HUDEP-2 (cell line): ENCODE results near the gene PPP2R2B.
"Not testable (repeated sequence)": the region's sequence is repeated elsewhere in the genome, so short reads cannot be mapped to it uniquely, and the experiment has no call there.

ENCODE experiments used
- DNase-seq, 76 experiments: peaks; one replicate each; lab custom pipeline; 2025; ENCODE audit not compliant: unreplicated experiment in 76 of 76; lab: John Stamatoyannopoulos, UW

PPP2R2B gene

DNA sequence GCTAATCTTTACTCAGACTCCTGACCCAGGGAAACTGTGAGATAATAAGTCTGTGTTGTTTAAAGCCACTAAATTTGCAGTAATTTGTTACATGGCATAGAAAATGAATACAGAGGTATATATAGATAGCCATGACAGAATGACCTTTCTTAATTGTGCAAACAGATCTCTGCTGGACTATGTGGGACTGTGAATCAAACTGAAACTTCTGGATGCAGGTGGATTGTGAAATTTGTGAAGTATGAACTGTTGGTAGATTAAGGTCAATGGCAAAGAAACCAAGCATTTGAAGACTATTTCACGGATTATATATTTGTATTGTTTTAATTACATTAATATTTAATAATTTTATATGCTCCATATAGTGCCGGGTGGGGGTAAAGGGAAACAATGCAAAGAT, 310.4 kb downstream of the PPP2R2B start:
- no peak for DNase-seq

DNA sequence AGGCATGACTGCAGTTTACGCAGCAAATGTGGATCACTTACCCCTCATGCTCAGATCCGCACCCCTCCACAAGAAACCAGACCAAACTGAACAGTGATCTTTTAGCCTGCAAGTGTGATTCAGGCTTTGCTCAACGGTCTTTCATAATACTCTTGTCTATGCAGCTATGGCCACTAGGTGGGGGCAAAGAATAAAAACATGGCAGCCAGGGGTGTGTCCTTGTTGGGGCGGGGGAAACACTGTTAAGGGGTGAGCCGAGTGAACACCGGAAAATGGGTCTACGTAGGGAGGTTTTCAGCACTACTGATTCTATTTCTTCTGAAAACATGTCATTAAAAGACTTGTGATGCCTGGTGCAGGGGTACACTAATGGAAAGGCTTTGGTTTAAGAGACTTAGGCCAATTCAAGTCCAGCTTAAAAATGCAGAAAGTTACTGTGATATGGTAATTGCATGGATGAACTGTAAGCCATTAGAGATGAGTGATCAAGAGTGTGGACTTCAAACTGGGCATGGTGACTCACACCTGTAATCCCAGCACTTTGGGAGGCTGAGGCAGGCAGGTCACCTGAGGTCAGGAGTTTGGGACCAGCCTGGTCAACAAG, 312.7 kb downstream of the PPP2R2B start:
- peak in 44 of 76 experiments; percentile 2 to 57 (median 20) for DNase-seq

DNA sequence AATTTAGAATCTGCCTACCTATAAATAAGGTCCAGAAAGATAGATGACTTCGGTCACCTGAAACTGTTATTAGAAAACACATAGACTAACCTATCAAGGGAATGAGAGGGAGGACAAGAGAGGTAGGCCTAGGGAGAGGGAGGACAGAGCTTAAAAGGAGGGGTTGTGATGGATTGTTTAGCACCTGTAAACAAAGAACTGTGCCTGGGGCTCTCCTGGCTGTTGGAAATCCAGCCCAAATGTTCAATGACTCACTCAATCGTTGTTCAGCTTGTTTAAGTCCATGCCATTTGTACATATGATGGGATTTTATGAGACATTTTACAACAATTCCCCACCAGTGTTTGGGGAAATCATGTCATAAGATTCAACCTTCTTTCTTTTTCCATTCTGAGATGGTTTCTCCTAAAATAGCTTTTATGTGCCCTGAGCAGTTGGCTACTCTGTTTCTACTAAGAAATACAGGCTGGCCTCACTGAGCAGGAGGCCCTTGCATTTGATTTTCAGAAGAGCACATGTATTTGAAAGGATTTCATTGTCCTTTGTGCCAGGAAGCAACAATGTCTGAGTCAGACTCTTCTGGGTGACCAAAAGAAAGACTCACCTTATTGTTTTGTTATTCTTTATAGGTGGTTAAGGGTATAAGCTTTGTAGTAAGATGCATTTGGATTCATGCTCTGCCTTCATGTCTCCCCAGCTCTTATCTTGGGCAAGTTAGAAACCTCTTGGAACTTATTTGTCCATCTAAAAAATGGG, 314.4 kb downstream of the PPP2R2B start:
- DNase-seq = no peak

DNA sequence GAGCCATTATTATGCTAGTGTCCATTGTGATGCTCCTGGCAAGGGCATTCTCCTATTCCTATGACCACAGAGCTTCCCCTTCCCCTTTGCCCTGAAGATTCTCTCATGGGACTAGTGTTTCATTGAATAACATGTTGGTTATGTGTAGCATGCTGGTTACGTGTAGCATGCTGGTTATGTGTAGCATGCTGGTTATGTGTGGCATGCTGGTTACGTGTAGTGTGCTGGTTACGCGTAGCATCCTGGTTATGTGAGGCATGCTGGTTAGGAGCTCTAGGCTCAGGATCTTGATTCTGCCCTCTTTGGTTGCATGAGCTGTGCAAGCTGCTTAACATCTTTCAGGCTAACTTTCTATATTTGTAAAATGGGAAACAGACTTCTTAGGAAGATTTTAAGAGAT, 316.1 kb downstream of the PPP2R2B start:
- no peak for DNase-seq

DNA sequence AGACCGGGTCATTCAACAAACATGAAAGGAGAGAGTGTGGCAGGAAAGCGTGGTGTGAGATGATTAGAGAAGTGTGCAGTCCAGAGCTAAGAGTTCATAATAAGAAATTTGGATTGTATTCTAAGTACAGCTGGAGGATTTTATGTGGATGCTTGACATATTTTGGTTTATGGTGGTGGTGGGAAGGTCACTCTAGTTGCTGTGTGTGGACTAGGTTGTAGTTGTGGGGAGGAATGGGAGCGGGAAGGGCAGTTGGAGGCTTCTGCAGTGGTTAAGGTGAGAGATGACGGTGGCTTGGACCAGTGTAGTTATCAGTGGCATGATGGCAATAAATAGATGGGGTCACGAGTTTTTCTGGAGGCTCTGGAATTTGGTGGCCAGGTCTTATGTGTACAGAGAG, 316.8 kb downstream of the PPP2R2B start:
- no peak for DNase-seq

DNA sequence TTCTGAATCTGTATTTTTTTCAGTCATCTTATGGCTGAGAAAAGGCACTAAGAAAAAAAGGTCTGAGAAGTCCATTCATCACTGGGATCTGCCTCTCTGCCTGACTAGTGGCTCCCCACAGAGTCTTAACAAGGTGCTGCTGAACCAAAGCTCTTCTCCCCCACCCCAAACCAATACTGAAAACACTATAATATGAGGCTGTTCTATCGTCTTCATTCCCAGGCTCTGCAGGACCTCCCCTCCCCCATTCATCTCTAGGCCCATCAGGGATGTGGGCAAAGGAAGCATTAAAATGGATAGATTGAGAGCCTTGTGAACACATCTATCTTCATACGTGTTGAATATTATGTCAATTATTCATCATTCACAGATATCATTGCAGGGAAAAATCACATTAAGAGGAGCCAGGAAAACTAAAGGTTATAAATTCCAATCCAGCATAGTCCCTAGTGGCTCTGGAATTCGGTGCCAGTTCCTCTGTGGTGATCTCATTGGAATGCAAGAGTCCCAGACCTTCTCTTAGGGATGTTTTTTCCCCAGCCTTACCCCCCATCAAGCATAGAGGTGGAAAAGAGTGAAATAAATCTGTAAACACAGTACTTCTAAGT, 318.2 kb downstream of the PPP2R2B start:
- no peak for DNase-seq

DNA sequence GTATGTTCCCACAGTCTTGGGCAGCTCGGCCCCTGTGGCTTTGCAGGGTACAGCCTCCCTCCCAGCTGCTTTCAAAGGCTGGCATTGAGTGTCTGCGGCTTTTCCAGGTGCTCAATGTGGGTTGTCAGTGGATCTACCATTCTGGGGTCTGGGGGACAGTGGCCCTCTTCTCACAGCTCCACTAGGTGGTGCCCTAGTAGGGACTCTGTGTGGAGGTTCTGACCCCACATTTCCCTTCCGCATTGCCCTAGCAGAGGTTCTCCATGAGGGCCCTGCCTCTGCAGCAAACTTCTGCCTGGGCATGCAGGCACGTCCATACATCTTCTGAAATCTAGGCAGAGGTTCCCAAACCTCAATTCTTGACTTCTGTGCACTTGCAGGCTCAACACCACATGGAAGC, 321.7 kb downstream of the PPP2R2B start:
- DNase-seq = not testable (repeated sequence)

DNA sequence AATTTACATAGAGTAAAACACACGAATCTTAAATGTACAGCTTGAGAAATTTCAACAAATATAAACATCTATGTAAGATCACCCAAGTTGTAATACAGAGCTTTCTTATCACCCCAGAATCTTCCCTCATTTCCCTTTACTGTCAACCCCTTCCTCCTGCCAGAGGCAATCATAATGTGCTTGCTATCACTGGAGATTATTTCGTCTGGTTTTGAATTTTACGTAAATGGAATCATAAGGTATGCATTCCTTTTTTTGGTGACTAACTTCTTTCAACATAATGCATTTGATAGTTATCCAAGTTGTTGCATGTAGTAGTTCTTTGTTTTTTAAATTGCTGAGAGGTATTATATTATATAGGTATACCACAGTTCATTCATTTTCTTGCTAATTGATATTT, 325.1 kb downstream of the PPP2R2B start:
- DNase-seq = no peak

DNA sequence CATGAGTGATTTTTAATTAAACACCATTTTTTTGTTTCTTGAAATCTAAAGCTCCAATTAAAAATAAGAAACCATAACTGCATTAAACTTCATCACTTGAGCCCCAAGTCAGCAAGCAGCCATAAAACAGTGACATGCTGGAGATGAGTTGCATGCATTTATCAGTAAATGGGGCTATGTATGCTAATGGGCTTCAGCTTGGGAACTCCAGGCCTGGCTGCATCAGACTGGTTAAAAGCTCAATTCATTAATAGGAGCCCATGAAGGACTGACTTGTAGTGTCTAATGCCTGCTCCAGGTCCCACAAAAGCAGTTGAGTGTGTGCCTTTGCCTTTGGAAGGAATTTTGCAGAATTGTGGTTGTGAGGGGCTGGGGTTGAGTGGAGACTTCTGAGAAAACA, 328.9 kb downstream of the PPP2R2B start:
- DNase-seq = no peak

DNA sequence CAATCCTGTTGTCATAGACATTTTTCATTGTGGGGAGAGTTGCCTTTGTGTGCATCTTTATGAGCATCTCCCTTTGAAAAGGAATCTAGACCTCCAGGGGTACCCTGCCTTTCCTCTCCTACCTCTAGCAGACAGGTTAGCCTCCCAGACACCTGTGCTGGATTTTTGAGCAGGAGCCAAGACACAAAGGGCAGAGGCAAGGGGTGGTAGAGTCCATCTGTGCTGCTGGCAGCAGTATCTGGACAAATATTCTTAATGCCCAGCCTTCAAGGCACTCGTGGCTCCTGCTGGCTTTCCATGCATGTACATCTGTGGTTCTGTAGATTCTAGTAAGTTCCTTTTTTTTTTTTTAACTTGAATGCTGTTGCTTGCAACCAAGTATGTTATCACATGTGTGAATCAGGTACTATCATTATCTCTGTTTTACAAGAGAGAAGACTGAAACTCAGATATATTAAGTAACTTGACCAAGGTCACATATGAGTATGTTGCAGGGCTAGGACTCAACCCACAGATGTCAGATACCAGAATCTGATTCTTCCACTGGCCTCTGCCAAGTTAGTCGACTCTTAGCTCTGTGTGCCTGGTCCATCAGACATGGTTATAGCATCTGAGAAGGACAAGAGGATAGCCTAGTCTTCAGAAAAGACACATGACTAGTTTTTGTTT, 329.6 kb downstream of the PPP2R2B start:
- no peak for DNase-seq

DNA sequence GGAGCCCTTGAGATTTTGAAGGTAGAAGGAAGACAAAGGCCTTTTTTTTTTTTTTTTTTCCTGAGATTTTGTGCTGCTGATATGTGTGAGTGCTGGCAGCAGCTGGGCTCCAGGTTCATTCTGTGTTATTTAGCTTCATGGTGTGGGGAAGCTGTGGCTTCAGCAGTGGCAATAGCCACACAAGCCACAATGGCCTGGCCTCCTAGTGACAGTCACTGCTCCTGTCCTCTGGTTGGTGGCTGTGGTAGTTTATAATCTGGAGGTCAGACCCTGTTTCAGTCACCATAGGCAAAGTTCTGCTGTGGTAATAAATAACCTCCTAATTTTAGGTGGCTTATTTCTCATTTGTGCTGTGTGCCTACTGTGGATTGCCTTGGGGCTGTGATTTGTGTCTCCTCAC, 334.3 kb downstream of the PPP2R2B start:
- no peak for DNase-seq

DNA sequence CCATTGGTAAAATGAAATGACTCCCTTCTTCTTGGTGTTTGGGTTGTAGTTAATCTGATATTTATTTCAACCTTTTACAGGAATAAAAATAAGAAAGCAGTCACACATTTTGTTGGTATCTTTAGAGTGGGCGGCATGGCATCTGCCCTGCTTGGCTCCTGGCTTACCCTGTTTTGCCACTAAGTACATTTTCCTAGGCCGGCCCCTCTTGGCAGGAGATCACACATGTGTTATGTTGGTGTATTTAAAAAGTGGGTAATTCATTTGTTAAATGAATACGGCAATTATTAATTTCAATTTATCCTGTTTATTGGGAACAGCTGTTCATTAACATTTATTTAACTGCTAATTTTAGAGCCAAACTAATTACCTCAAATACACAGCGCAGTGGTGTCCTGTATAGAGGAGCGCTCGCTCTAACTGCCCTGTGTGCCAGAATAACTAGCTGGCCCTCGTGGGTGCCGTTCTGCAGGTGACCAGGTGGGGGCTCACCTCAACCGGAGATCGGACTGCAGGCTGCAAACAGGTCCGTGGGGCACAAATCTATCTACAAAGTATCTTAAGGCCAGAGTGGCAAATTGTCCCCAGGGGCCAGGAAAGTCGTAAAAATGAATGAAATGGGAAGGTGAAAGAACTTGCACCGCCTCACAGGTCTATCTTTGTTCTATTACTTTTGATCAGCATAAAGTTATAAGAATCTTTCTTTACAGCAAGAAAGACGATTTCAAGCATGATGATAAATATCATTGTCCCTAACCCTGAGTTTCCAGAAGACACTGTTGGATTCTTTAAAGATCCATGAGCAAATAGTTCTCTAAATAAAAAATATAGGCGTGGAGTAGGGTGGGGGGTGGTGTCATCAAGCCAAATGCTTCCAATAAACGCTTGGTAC, 336.4 kb downstream of the PPP2R2B start:
- peak in 57 of 76 experiments; percentile 1 to 73 (median 33) for DNase-seq

DNA sequence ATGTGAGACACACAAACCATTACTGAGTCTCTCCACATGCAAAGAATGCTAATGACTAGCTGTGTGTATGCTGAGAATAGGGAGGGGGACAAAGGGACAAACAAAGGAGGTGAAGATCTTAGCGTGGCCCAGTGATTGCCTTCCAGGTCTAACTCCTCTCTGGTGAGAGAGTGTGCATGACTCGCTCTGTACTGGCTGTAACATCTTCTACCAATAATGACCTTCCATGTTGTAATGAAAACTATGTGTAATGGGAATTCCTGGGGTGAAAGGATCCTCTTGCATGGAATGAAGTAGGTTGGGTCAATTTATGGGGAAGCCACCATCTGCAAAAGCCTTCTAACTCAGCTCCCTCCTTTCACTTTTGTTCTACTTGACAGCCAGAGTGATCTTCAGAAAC, 338.1 kb downstream of the PPP2R2B start:
- no peak for DNase-seq

DNA sequence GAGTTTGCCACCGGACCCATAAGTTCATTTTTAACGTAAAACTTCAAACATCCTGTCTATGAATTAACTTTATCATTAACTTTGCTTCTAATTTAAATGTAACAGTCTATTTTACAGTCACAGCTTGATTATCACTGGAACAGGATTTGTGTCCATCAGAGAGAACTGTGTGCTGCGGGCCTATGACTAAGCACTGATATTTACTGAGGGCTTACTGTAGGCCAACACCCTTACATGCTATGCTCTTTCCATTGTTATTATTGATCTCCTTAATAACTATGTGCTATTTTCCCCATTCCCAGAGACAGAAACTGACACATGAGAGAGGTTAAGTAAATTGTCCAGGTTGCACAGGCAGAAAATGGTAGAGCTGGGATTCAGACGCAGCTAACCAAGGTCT, 338.6 kb downstream of the PPP2R2B start:
- DNase-seq = no peak

DNA sequence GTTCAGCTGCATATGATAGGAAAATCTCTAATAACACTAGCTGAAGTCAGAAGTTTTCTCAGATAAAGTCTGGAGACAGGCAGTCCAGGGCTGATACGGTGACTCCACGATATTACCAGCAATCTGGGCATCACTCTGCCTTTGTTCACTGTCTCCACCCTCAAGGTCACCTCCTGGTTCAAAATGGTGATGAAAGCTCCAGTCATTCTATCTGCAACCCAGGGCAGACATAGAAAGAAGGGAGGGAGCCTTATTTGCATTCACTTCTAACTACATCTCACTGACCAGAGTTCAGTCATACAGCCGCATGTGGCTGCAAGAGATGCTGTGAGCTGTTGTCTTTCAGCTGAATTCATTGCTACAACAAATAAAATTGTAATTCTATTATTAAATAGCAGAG, 340.1 kb downstream of the PPP2R2B start:
- DNase-seq = no peak

DNA sequence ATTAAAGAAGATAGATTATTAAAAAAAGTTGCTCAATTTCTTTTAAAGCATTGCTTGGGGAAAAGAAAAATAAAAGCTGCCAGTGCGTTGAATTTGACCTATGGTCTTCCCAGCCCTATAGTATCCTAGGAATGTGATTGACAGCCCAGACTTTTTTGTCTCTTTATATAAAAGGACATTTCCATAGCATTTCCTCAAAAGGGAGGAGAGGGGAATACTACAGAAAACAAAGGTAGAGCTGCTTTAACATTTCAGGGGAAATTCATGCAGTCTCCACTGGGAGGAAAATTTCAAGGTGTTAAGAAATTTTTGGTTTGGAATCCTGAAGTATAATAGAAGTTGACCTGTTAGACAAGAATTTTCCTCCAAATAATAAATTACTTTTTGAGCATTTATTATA, 344.7 kb downstream of the PPP2R2B start:
- DNase-seq = no peak

DNA sequence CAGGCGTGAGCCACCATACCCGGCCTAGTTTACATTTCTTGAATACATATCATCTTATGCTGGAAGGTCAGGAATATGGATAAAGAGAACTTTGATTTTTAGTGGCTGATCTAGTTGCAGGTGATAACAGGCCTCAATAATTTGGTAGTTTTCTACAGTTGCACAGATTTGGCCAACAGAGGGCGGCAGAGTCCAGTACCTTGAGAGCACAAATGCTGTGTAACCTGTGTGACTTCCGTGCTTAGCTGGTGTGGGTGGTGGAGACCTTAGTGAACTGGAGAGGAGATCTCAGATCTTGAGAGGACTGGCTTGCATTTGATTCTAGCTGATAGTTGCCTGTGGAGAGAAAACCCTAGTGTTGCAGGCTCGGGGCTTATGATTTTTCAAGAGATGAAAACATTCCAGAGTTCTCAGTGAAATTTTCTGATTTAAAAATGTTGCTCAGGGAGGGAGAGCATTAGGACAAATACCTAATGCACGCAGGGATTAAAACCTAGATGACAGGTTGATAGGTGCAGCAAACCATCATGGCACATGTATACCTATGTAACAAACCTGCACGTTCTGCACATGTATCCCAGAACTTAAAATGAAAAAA, 345.2 kb downstream of the PPP2R2B start:
- peak in 58 of 76 experiments; percentile 1 to 66 (median 38) for DNase-seq
